WERI-Rb-1 (cell line): ENCODE data around the gene TMEM62.

ENCODE experiments used
- DNase-seq: peaks from one replicate; pipeline ENCODE4 v3.0.0-alpha.2; 2020
- H3K27ac ChIP-seq: fragments of 250-450 bp; sonication (Bioruptor Pico); 2 replicates; pipeline ENCODE4 v1.5.1; 2020; ENCODE audit warnings: mild to moderate bottlenecking, moderate library complexity
- H3K27me3 ChIP-seq: fragments of 250-450 bp; sonication (Bioruptor Pico); 2 replicates; pipeline ENCODE4 v1.5.1; 2021; ENCODE audit warnings: mild to moderate bottlenecking, low read depth, moderate library complexity; ENCODE audit not compliant: insufficient read depth, severe bottlenecking
- H3K36me3 ChIP-seq: fragments of 250-450 bp; sonication (Bioruptor Pico); 2 replicates; pipeline ENCODE4 v1.5.1; 2020; ENCODE audit warnings: mild to moderate bottlenecking, moderate library complexity
- H3K4me3 ChIP-seq: 2 replicates; pipeline ENCODE4 v1.5.1; 2011; ENCODE audit warnings: low read depth, mild to moderate bottlenecking, control low read depth, low read length
- H3K9me3 ChIP-seq: fragments of 250-450 bp; sonication (Bioruptor Pico); 2 replicates; pipeline ENCODE4 v1.5.1; 2021; ENCODE audit warnings: mild to moderate bottlenecking, moderate library complexity; ENCODE audit not compliant: severe bottlenecking
- CTCF ChIP-seq: IDR thresholded peaks from 2 replicates; pipeline ENCODE4 v1.5.1; 2011; ENCODE audit warnings: low read depth, mild to moderate bottlenecking, control low read depth, inconsistent platforms, low read length

Gene TMEM62

GRCh38 chr15:43094416-43095030 lies 38.9 kb upstream of the TMEM62 start:
- no peaks in the 10 kb centered on the region for H3K27me3 ChIP-seq
- H3K4me3 ChIP-seq: no peak overlapping the region
- H3K9me3 ChIP-seq: no peaks in the 10 kb centered on the region
- H3K27ac ChIP-seq: no peak overlapping the region
- DNase-seq: no peak
- peaks cover 25% of the 10 kb centered on the region for H3K36me3 ChIP-seq
- no peak for TF ChIP-seq CTCF

GRCh38 chr15:43095243-43095642 lies 38.1 kb upstream of the TMEM62 start:
- H3K4me3 ChIP-seq: no peak overlapping the region
- H3K27me3 ChIP-seq: no peaks in the 10 kb centered on the region
- peaks cover 32% of the 10 kb centered on the region for H3K36me3 ChIP-seq
- DNase-seq: no peak
- TF ChIP-seq CTCF: no peak
- no peak overlapping the region for H3K27ac ChIP-seq
- H3K9me3 ChIP-seq: no peaks in the 10 kb centered on the region

- Histone ChIP-seq H3K9me3 (no peaks in the 10 kb centered on the region), H3K36me3 (peaks cover 38% of the 10 kb centered on the region), H3K27ac (no peak overlapping the region), H3K27me3 (no peaks in the 10 kb centered on the region), H3K4me3 (no peak overlapping the region)
- no peak for TF ChIP-seq CTCF
- DNase-seq: no peak
These were observed 37.6 kb upstream of the TMEM62 start for GRCh38 chr15:43095708-43096347.

- Histone ChIP-seq H3K27ac (no peak overlapping the region), H3K27me3 (no peaks in the 10 kb centered on the region), H3K4me3 (no peak overlapping the region), H3K36me3 (peaks cover 33% of the 10 kb centered on the region), H3K9me3 (no peaks in the 10 kb centered on the region)
- no peak for TF ChIP-seq CTCF
- DNase-seq: no peak
These were observed 37.0 kb upstream of the TMEM62 start for GRCh38 chr15:43096411-43096810.

GRCh38 chr15:43099105-43099845 lies 34.1 kb upstream of the TMEM62 start:
- Histone ChIP-seq H3K27ac (no peak overlapping the region), H3K4me3 (no peak overlapping the region), H3K27me3 (no peaks in the 10 kb centered on the region), H3K36me3 (peaks cover 37% of the 10 kb centered on the region), H3K9me3 (no peaks in the 10 kb centered on the region)
- DNase-seq: no peak
- no peak for TF ChIP-seq CTCF
